IMR-90 (cell line): Measurements from ENCODE around the gene KCNK7. TPM values are rescaled to one million over a fixed set of nuclear protein-coding genes. Genes with fewer than 3 reads are reported as not detected.

ENCODE experiments used
- ATAC-seq: fragments of 200-7000 bp; cut with Tn5 transposase; 2 replicates; pipeline ENCODE4 v1.9.1; 2020; ENCODE audit warnings: low read depth, mild to moderate bottlenecking, moderate library complexity
- BruUV-seq: library from RNA; stranded (reverse); fragments of 400-500 nt; replicated peaks from 2 replicates; lab custom pipeline; 2021; lab: Mats Ljungman, UMichigan
- CTCF ChIA-PET: fragments of 300-600 bp; formaldehyde crosslinking; extraction: SDS; loops from one replicate; lab custom pipeline; 2021; ENCODE audit warnings: antibody characterized with exemption; lab: Yijun Ruan, JAX
- POLR2A ChIA-PET: fragments of 300-600 bp; sonication (Branson Sonifier 250); formaldehyde crosslinking; loops from one replicate; lab custom pipeline; 2022; ENCODE audit warnings: antibody characterized with exemption; ENCODE audit not compliant: unreplicated experiment; lab: Charles Lee
- DNase-seq: peaks from one replicate; pipeline ENCODE4 v3.0.0; 2013
- H2AFZ ChIP-seq: replicated peaks from 2 replicates; pipeline ENCODE3; 2013; ENCODE audit warnings: low read length, mild to moderate bottlenecking; ENCODE audit not compliant: poor library complexity
- H2AK5ac ChIP-seq: 2 replicates; pipeline ENCODE4 v1.6.1; 2013; ENCODE audit warnings: low read depth, low read length, inconsistent platforms
- H2AK9ac ChIP-seq: replicated peaks from 2 replicates; pipeline ENCODE3; 2013; ENCODE audit warnings: mild to moderate bottlenecking, low read depth, low read length, moderate library complexity; ENCODE audit not compliant: poor library complexity
- H2BK120ac ChIP-seq: 2 replicates; pipeline ENCODE4 v1.6.1; 2013; ENCODE audit warnings: low read depth, low read length, inconsistent platforms
- H2BK15ac ChIP-seq: 3 replicates; pipeline ENCODE4 v1.6.1; 2013; ENCODE audit warnings: low read depth, low read length, inconsistent platforms
- H2BK20ac ChIP-seq: 2 replicates; pipeline ENCODE4 v1.6.1; 2013; ENCODE audit warnings: low read depth, mild to moderate bottlenecking, inconsistent platforms, low read length, moderate library complexity
- H2BK5ac ChIP-seq: 2 replicates; pipeline ENCODE4 v1.6.1; 2013; ENCODE audit warnings: mild to moderate bottlenecking, low read depth, low read length, inconsistent platforms; ENCODE audit not compliant: poor library complexity, severe bottlenecking
- H3K14ac ChIP-seq: replicated peaks from 2 replicates; pipeline ENCODE4 v1.6.1; 2013; ENCODE audit warnings: low read depth, low read length, inconsistent platforms
- H3K18ac ChIP-seq: 2 replicates; pipeline ENCODE4 v1.6.1; 2013; ENCODE audit warnings: low read depth, low read length, control low read depth
- H3K23ac ChIP-seq: 2 replicates; pipeline ENCODE4 v1.6.1; 2013; ENCODE audit warnings: low read depth, low read length, inconsistent platforms
- H3K27ac ChIP-seq: 2 replicates; pipeline ENCODE4 v1.5.1; 2013; ENCODE audit warnings: mild to moderate bottlenecking, control low read depth, low read length; ENCODE audit not compliant: insufficient read depth
- H3K27me3 ChIP-seq: 2 replicates; pipeline ENCODE4 v1.6.1; 2013; ENCODE audit warnings: low read length; ENCODE audit not compliant: control insufficient read depth, insufficient read depth
- H3K36me3 ChIP-seq: 2 replicates; pipeline ENCODE4 v1.6.1; 2013; ENCODE audit warnings: low read length, mixed read lengths; ENCODE audit not compliant: control insufficient read depth, insufficient read depth
- H3K4ac ChIP-seq: 2 replicates; pipeline ENCODE4 v1.6.1; 2013; ENCODE audit warnings: low read depth, low read length, inconsistent platforms
- H3K4me1 ChIP-seq: 2 replicates; pipeline ENCODE4 v1.6.1; 2013; ENCODE audit warnings: low read length, mixed read lengths; ENCODE audit not compliant: control insufficient read depth, insufficient read depth
- H3K4me2 ChIP-seq: 2 replicates; pipeline ENCODE4 v1.6.1; 2013; ENCODE audit warnings: low read depth, mild to moderate bottlenecking, control low read depth, low read length, moderate library complexity
- H3K4me3 ChIP-seq: 2 replicates; pipeline ENCODE4 v1.5.1; 2013; ENCODE audit warnings: low read depth, mild to moderate bottlenecking, control low read depth, low read length, moderate library complexity; ENCODE audit not compliant: insufficient read depth
- H3K56ac ChIP-seq: 2 replicates; pipeline ENCODE4 v1.6.1; 2013; ENCODE audit warnings: low read length, inconsistent platforms; ENCODE audit not compliant: insufficient read depth; ENCODE audit errors: extremely low read depth
- H3K79me1 ChIP-seq, 2 experiments: 2 replicates each; pipeline ENCODE4 v1.6.1; 2013; ENCODE audit warnings: low read length in 2 of 2, inconsistent platforms in 1 of 2, low read depth in 1 of 2
- H3K9ac ChIP-seq: 2 replicates; pipeline ENCODE4 v1.6.1; 2013; ENCODE audit warnings: low read depth, low read length, control low read depth
- H3K9me1 ChIP-seq: 2 replicates; pipeline ENCODE4 v1.6.1; 2013; ENCODE audit warnings: low read length, inconsistent platforms; ENCODE audit not compliant: insufficient read depth
- H3K9me3 ChIP-seq: 2 replicates; pipeline ENCODE4 v1.6.1; 2013; ENCODE audit warnings: low read length; ENCODE audit not compliant: control insufficient read depth, insufficient read depth
- H4K20me1 ChIP-seq: 2 replicates; pipeline ENCODE4 v1.6.1; 2013; ENCODE audit warnings: low read length, inconsistent platforms; ENCODE audit not compliant: insufficient read depth
- H4K5ac ChIP-seq: 2 replicates; pipeline ENCODE4 v1.6.1; 2013; ENCODE audit warnings: mild to moderate bottlenecking, low read depth, low read length, control low read depth
- H4K8ac ChIP-seq, 2 experiments: 2 replicates each; pipeline ENCODE4 v1.6.1; 2013; ENCODE audit warnings: low read depth in 2 of 2, low read length in 2 of 2, control low read depth in 1 of 2, inconsistent platforms in 1 of 2
- H4K91ac ChIP-seq: 2 replicates; pipeline ENCODE4 v1.6.1; 2013; ENCODE audit warnings: low read depth, low read length, inconsistent platforms; ENCODE audit not compliant: insufficient read depth
- BHLHE40 ChIP-seq: fragments of 150-350 bp; IDR thresholded peaks from 2 replicates; pipeline ENCODE4 v1.6.1; 2016; ENCODE audit warnings: mild to moderate bottlenecking, low read depth, low read length
- CEBPB ChIP-seq: IDR thresholded peaks from 2 replicates; pipeline ENCODE4 v1.6.1; 2012; ENCODE audit warnings: low read depth, low read length, improper control_type of control experiment
- CHD1 ChIP-seq: IDR thresholded peaks from 2 replicates; pipeline ENCODE4 v1.6.1; 2012; ENCODE audit warnings: low read depth, low read length, improper control_type of control experiment
- FOS ChIP-seq: fragments of 150-350 bp; IDR thresholded peaks from 2 replicates; pipeline ENCODE4 v1.6.1; 2016; ENCODE audit warnings: low read depth, low read length
- MAFK ChIP-seq: IDR thresholded peaks from 2 replicates; pipeline ENCODE4 v1.6.1; 2012; ENCODE audit warnings: low read depth, low read length, improper control_type of control experiment
- MAZ ChIP-seq: IDR thresholded peaks from 2 replicates; pipeline ENCODE4 v1.6.1; 2012; ENCODE audit warnings: low read depth, mild to moderate bottlenecking, low read length, improper control_type of control experiment, moderate library complexity, borderline replicate concordance
- MXI1 ChIP-seq: IDR thresholded peaks from 2 replicates; pipeline ENCODE4 v1.6.1; 2012; ENCODE audit warnings: low read depth, mild to moderate bottlenecking, low read length, moderate library complexity, borderline replicate concordance
- NFE2L2 ChIP-seq: fragments of 150-350 bp; IDR thresholded peaks from 2 replicates; pipeline ENCODE4 v1.6.1; 2016; ENCODE audit warnings: low read depth, mild to moderate bottlenecking, low read length
- RCOR1 ChIP-seq: IDR thresholded peaks from 2 replicates; pipeline ENCODE4 v1.6.1; 2012; ENCODE audit warnings: mild to moderate bottlenecking, low read length, improper control_type of control experiment; ENCODE audit not compliant: insufficient replicate concordance
- RFX5 ChIP-seq: IDR thresholded peaks from 2 replicates; pipeline ENCODE4 v1.8.0; 2012; ENCODE audit warnings: low read depth, mild to moderate bottlenecking, low read length, moderate library complexity
- SMC3 ChIP-seq: fragments of 150-350 bp; IDR thresholded peaks from 2 replicates; pipeline ENCODE4 v1.6.1; 2016; ENCODE audit warnings: low read depth, mild to moderate bottlenecking, antibody characterized with exemption, low read length, moderate library complexity
- WGBS, 2 experiments: methylation state at CpG; one replicate each; pipeline versions ENCODE4 v1.1.5 to v1.1.7; 2013; ENCODE audit warnings: missing lambda C conversion rate in 2 of 2; ENCODE audit not compliant: insufficient read length in 1 of 2; ENCODE audit errors: extremely low coverage in 2 of 2; 5-methylcytosine and 5-hydroxymethylcytosine counted together
- dilution Hi-C: fragments of 300-500 bp; cut with HindIII; formaldehyde crosslinking; loops from one replicate; pipeline ENCODE4 v1.14.3; 2018; ENCODE audit warnings: low sequenced_read_pairs; ENCODE audit not compliant: unreplicated experiment
- in situ Hi-C: fragments of 300-500 bp; cut with MboI; formaldehyde crosslinking; loops from 3 replicates; pipeline ENCODE4 v1.14.3; 2019; ENCODE audit warnings: low sequenced_read_pairs, inconsistent platforms, mixed read lengths
- intact Hi-C: fragments of 100-400 bp; cut with micrococcal nuclease; formaldehyde crosslinking; loops from 2 replicates; pipeline ENCODE4 v1.10.0; 2022
- polyA plus RNA-seq, 3 experiments: library from polyadenylated mRNA; depleted of rRNA; stranded (reverse); fragments of >200 nt; gene quantifications; 2 replicates each; pipeline ENCODE4 v1.2.3, GENCODE V29; 2012; ENCODE audit warnings: low replicate concordance in 1 of 3
- total RNA-seq: library from RNA; depleted of rRNA; stranded (reverse); fragments of >200 nt; gene quantifications from 2 replicates; pipeline ENCODE4 v1.2.3, GENCODE V29; 2012
- TF ChIP-seq, protein P1 (sequence below): conservative IDR thresholded peaks from 2 replicates; pipeline ENCODE4 v1.5.1; 2012; ENCODE audit warnings: mild to moderate bottlenecking, low read depth, low read length, improper control_type of control experiment
- TF ChIP-seq, protein P2 (sequence below): fragments of 150-350 bp; IDR thresholded peaks from 2 replicates; pipeline ENCODE4 v1.6.1; 2017; ENCODE audit warnings: mild to moderate bottlenecking, antibody characterized with exemption, low read length, low read depth
- TF ChIP-seq, protein P3 (sequence below): fragments of 150-350 bp; IDR thresholded peaks from 2 replicates; pipeline ENCODE4 v1.6.1; 2016; ENCODE audit warnings: low read depth, mild to moderate bottlenecking, low read length, moderate library complexity, borderline replicate concordance

Gene KCNK7
- total and polyA plus RNA-seq, 2 of the 4 experiments (the other 2 are of a cell fraction) = 0.09 TPM; not detected in 1

DNA sequence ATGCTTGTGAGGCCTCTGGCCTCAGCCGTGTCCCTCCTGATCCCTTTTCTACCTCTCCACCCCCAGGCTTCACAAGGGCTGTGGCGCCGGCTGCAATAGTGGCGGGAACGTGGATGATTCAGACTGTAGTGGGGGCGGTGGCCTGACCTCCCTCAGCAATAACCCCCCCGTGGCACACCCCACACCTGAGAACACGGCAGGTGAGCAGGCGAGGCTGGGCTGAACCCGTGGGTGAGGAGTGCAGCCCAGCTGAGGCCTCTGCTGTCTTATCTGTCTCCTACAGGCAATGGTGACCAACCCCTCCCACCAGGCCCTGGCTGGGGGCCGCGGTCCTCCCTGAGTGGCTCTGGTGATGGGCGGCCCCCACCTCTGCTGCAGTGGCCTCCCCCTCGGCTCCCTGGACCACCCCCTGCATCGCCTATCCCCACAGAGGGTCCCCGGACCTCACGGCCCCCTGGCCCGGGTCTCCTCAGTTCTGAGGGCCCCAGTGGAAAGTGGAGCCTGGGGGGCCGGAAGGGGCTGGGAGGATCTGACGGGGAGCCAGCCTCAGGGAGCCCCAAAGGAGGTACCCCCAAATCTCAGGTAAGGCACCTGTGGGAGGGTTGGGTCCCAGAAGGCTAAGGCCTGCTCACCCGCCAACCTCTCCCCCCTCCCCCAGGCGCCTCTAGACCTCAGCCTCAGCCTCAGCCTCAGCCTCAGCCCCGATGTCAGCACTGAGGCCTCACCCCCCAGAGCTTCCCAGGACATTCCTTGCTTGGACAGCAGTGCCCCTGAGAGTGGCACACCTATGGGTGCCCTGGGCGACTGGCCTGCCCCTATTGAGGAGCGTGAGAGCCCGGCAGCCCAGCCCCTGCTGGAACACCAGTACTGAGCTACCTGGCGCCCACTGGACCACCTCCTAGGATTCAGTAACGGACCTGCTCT lies 40.8 kb upstream of the KCNK7 start:
- Histone ChIP-seq H2BK120ac (no peak overlapping the region), H4K8ac (no peak overlapping the region), H3K9ac (no peak overlapping the region), H3K9me3 (no peaks in the 10 kb centered on the region), H3K4ac (no peak overlapping the region), H3K18ac (no peak overlapping the region), H4K5ac (no peak overlapping the region), H4K91ac (no peak overlapping the region), H2AK9ac (peak overlapping the region; percentile 26), H3K14ac (no peak overlapping the region), H2BK15ac (no peak overlapping the region), H2AK5ac (no peak overlapping the region), H2AFZ (no peak overlapping the region), H4K20me1 (peaks cover 12% of the 10 kb centered on the region; the same call in 1 of the 2 replicates), H3K27ac (no peak overlapping the region), H3K4me1 (peaks cover 6% of the 10 kb centered on the region), H3K4me3 (no peak overlapping the region), H3K56ac (no peak overlapping the region), H3K36me3 (peaks cover 47% of the 10 kb centered on the region), H3K27me3 (no peaks in the 10 kb centered on the region), H3K23ac (no peak overlapping the region), H2BK5ac (no peak overlapping the region), H3K4me2 (no peak overlapping the region), H2BK20ac (no peak overlapping the region), H3K9me1 (peaks cover 5% of the 10 kb centered on the region), H3K79me1 (peaks cover 16 to 34% of the 10 kb centered on the region in 2 experiments)
- WGBS, 2 experiments = 95% methylated on average over 8 of the region's 28 CpGs; no CpG with 5 or more reads in 1 of the 2 experiments
- CTCF ChIA-PET = no interaction called here
- in situ Hi-C loops (no loop called here), intact Hi-C loops (no loop called here), dilution Hi-C loops (no loop called here)
- BruUV-seq = no TSS peak
- DNase-seq = no peak
- ATAC-seq = no peak
- POLR2A ChIA-PET = no interaction called here
- no peak for TF ChIP-seq CEBPB
- no peak for TF ChIP-seq MXI1
- TF ChIP-seq BHLHE40 = no peak
- TF ChIP-seq, protein P1, sequence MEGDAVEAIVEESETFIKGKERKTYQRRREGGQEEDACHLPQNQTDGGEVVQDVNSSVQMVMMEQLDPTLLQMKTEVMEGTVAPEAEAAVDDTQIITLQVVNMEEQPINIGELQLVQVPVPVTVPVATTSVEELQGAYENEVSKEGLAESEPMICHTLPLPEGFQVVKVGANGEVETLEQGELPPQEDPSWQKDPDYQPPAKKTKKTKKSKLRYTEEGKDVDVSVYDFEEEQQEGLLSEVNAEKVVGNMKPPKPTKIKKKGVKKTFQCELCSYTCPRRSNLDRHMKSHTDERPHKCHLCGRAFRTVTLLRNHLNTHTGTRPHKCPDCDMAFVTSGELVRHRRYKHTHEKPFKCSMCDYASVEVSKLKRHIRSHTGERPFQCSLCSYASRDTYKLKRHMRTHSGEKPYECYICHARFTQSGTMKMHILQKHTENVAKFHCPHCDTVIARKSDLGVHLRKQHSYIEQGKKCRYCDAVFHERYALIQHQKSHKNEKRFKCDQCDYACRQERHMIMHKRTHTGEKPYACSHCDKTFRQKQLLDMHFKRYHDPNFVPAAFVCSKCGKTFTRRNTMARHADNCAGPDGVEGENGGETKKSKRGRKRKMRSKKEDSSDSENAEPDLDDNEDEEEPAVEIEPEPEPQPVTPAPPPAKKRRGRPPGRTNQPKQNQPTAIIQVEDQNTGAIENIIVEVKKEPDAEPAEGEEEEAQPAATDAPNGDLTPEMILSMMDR = no peak
- no peak for TF ChIP-seq CHD1
- TF ChIP-seq NFE2L2 = no peak
- no peak for TF ChIP-seq RFX5
- TF ChIP-seq SMC3 = no peak
- TF ChIP-seq, protein P2, sequence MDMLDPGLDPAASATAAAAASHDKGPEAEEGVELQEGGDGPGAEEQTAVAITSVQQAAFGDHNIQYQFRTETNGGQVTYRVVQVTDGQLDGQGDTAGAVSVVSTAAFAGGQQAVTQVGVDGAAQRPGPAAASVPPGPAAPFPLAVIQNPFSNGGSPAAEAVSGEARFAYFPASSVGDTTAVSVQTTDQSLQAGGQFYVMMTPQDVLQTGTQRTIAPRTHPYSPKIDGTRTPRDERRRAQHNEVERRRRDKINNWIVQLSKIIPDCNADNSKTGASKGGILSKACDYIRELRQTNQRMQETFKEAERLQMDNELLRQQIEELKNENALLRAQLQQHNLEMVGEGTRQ = no peak
- TF ChIP-seq, protein P3, sequence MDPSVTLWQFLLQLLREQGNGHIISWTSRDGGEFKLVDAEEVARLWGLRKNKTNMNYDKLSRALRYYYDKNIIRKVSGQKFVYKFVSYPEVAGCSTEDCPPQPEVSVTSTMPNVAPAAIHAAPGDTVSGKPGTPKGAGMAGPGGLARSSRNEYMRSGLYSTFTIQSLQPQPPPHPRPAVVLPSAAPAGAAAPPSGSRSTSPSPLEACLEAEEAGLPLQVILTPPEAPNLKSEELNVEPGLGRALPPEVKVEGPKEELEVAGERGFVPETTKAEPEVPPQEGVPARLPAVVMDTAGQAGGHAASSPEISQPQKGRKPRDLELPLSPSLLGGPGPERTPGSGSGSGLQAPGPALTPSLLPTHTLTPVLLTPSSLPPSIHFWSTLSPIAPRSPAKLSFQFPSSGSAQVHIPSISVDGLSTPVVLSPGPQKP = no peak
- no peak for TF ChIP-seq RCOR1
- TF ChIP-seq MAZ = no peak
- no peak for TF ChIP-seq FOS
- no peak for TF ChIP-seq MAFK
